Kidney (tissue), 14 donors: Measurements from ENCODE around the gene FCRLA. TPM values are rescaled to one million over a fixed set of nuclear protein-coding genes. Genes with fewer than 3 reads are reported as not detected.

ENCODE experiments used
- DNase-seq, 5 donors: peaks; one replicate each; pipeline ENCODE4 v3.0.0-alpha.2; 2013 to 2020
- FAIRE-seq: peaks from 2 replicates; lab custom pipeline; 2012; peaks lifted over from hg19 to GRCh38; lab: Jason Lieb, UNC
- H3K27ac ChIP-seq, 2 donors: one replicate each; pipeline ENCODE4 v1.7.0; 2013; ENCODE audit warnings: low read depth in 2 of 2, low read length in 2 of 2, inconsistent platforms in 1 of 2
- H3K27me3 ChIP-seq: one replicate; pipeline ENCODE4 v1.7.1; 2013; ENCODE audit warnings: low read length, inconsistent platforms; ENCODE audit not compliant: control insufficient read depth, insufficient read depth
- H3K36me3 ChIP-seq, 3 donors: one replicate each; pipeline versions ENCODE4 v1.7.0 to v1.7.1; 2013; ENCODE audit warnings: low read length in 3 of 3, control low read depth in 1 of 3, inconsistent platforms in 1 of 3; ENCODE audit not compliant: insufficient read depth in 3 of 3, control insufficient read depth in 2 of 3
- H3K4me1 ChIP-seq, 3 donors: one replicate each; pipeline versions ENCODE4 v1.7.0 to v1.7.1; 2013; ENCODE audit warnings: low read length in 3 of 3, inconsistent platforms in 1 of 3, low read depth in 1 of 3; ENCODE audit not compliant: control insufficient read depth in 2 of 3, insufficient read depth in 2 of 3
- H3K4me3 ChIP-seq, 3 donors: one replicate each; pipeline versions ENCODE4 v1.7.0 to v1.8.1; 2013; ENCODE audit warnings: low read length in 3 of 3, control low read depth in 1 of 3, inconsistent platforms in 1 of 3
- H3K9ac ChIP-seq, 3 donors: one replicate each; pipeline versions ENCODE4 v1.7.0 to v1.7.1; 2013; ENCODE audit warnings: low read length in 3 of 3, control low read depth in 1 of 3, inconsistent platforms in 1 of 3
- H3K9me3 ChIP-seq, 3 donors: one replicate each; pipeline versions ENCODE4 v1.7.0 to v1.7.1; 2013; ENCODE audit warnings: low read length in 3 of 3, control low read depth in 1 of 3, inconsistent platforms in 1 of 3; ENCODE audit not compliant: control insufficient read depth in 2 of 3, insufficient read depth in 1 of 3
- intact Hi-C: fragments of 100-400 bp; cut with DNase I; formaldehyde crosslinking; loops from one replicate; pipeline ENCODE4 v1.11.1; 2022
- polyA plus RNA-seq: library from polyadenylated mRNA; stranded (reverse); fragments of 350-450 nt; fragmentation: Illumina TruSeq; extraction: RNeasy Lipid Tissue Mini Kit (QIAGEN cat#74804); gene quantifications from one replicate; pipeline ENCODE4 v1.2.3, GENCODE V29; 2014; ENCODE audit warnings: low read depth, low replicate concordance; ENCODE audit not compliant: insufficient read depth
- total RNA-seq: library from RNA; stranded (reverse); fragmentation: NEBNext Ultra II Directional; extraction: Animal tissue kit (Norgen Biotek cat#: 25700); gene quantifications from one replicate; pipeline ENCODE4 v1.2.1, GENCODE V29; 2021
- TF ChIP-seq, protein P1 (sequence below): IDR thresholded peaks from 3 replicates; pipeline ENCODE4 v1.5.1; 2012; ENCODE audit warnings: mild to moderate bottlenecking, moderate library complexity, borderline replicate concordance; ENCODE audit not compliant: insufficient read depth; ENCODE audit errors: extremely low read depth
- donor health status: control.
- donor health status: control.
- donor health status: control.
- donor health status: control.
- donor health status: control.
- donor health status: DM: yes; HTN: yes; CAD: no.
- donor health status: Normal renal cell carcinoma (clear cell type).

Gene FCRLA
- total and polyA plus RNA-seq, 2 donors from 2014 or later, result 1.7 TPM; not detected in 1

DNA sequence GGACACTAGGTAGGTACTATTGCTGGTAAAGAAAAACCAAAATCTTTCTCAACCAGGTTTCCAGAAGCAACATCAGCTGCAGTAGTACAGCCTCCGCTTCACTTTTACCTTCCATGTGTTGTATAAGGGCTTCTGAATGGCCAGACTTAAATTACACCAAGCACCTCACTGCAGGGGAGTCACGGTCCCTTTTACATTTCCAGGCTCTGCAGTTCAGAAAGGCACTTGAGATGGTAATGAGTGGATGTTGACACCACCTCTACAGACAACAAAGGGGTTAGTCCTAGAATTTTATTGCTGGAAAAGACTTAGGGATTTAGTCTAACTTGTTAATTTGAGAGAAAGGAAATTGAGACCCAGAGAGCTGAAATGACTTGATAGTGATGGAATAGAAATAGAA lies 30.6 kb downstream of the FCRLA start:
- no peak for DNase-seq
- FAIRE-seq, result no peak
- H3K27me3 ChIP-seq, result no peaks in the 10 kb centered on the region
- H3K9ac ChIP-seq, result no peak overlapping the region
- H3K36me3 ChIP-seq, result no peaks in the 10 kb centered on the region
- peaks cover 0 to 10% (median 0%) of the 10 kb centered on the region in 3 donors for H3K4me1 ChIP-seq
- H3K9me3 ChIP-seq, result no peaks in the 10 kb centered on the region
- H3K27ac ChIP-seq, result no peak overlapping the region
- no peak overlapping the region for H3K4me3 ChIP-seq
- TF ChIP-seq, protein P1, sequence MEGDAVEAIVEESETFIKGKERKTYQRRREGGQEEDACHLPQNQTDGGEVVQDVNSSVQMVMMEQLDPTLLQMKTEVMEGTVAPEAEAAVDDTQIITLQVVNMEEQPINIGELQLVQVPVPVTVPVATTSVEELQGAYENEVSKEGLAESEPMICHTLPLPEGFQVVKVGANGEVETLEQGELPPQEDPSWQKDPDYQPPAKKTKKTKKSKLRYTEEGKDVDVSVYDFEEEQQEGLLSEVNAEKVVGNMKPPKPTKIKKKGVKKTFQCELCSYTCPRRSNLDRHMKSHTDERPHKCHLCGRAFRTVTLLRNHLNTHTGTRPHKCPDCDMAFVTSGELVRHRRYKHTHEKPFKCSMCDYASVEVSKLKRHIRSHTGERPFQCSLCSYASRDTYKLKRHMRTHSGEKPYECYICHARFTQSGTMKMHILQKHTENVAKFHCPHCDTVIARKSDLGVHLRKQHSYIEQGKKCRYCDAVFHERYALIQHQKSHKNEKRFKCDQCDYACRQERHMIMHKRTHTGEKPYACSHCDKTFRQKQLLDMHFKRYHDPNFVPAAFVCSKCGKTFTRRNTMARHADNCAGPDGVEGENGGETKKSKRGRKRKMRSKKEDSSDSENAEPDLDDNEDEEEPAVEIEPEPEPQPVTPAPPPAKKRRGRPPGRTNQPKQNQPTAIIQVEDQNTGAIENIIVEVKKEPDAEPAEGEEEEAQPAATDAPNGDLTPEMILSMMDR, result no peak
- intact Hi-C loops, result no loop called here

DNA sequence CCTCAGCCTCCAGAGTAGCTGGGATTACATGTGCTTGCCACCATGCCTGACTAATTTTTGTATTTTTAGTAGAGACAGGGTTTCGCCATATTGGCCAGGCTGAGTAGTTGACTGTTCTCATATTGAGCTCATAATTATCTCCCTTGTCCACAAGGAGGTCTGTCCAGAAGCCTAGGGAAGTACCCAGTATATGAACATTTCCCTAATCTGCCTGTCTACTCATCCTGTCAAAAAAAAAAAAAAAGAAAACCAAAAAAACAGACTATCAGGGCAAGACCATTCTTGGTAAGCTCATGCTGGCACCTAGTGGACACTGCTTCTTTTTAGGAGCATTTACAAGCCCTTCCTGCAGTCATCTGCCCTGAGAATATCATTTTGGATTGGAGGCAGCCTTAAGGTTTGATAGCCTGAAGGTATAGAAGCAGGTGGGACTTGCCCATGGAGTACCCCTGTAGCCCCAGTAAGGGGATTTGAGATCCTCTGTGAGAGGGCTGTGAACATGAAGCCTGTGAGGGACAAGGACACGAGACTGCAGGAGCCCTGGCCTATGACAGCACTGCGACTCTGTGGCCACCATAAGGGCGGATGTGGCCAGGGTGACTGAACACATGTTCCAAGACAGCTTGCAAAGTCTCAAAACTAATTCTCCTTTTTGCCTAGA lies 31.7 kb downstream of the FCRLA start:
- Histone ChIP-seq H3K4me1 (peaks cover 0 to 10% (median 0%) of the 10 kb centered on the region in 3 donors), H3K27ac (peak overlapping the region in 1 of 2 donors; percentile 24), H3K27me3 (no peaks in the 10 kb centered on the region), H3K36me3 (no peaks in the 10 kb centered on the region), H3K4me3 (no peak overlapping the region), H3K9ac (no peak overlapping the region), H3K9me3 (no peaks in the 10 kb centered on the region)
- intact Hi-C loops, result no loop called here
- TF ChIP-seq, protein P1, result peak; percentile 42
- DNase-seq (peak in 3 of 5 donors; percentile 46 to 72 (median 69)), FAIRE-seq (no peak)

DNA sequence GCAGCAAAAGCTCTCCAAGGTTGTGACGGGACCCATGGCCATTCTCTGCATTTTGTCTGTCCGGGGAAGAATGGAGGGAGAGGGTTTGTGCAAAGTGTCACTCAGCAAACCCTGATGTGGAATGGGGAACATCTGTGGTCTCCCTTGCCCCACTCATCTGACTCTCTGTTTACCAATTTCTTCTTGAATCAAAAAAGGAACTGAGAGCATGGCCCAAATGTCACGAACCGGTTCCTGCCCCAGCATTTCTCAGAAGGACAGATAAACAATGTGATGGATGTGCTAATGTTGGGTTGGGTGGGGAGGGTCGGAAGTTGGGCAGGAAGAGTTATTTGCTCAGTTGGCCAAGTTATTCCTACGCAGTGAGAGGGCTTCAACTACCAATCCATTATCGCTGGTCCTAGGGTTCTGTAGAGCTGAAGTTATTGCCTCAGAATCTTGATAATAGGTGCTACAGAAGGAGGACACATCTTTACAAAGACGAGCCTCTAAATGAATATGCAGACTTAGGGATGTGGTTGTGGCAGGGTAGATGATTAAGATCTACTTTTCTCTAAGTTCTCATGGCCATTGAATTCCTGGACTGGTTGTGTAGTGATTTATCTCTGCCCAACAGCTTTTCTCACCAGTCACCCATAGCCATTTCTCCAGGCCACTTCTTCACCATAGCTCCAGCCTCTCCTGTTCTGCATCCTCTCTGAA lies 33.0 kb downstream of the FCRLA start:
- TF ChIP-seq, protein P1, result no peak
- intact Hi-C loops, result no loop called here
- Histone ChIP-seq H3K27me3 (no peaks in the 10 kb centered on the region), H3K4me1 (peaks cover 0 to 10% (median 0%) of the 10 kb centered on the region in 3 donors), H3K9ac (no peak overlapping the region), H3K27ac (no peak overlapping the region), H3K4me3 (no peak overlapping the region), H3K36me3 (no peaks in the 10 kb centered on the region), H3K9me3 (no peaks in the 10 kb centered on the region)
- FAIRE-seq, result no peak
- DNase-seq, result no peak
